Femur (tissue), 1 donor: ENCODE measurements around the gene PWWP2B.

Experiments used
- DNase-seq: peaks from one replicate; pipeline ENCODE4 v3.0.0-alpha.2; 2017

Gene PWWP2B

GRCh38 chr10:132448248-132448731, 51.3 kb downstream of the PWWP2B start:
- DNase-seq = peak; percentile 70

GRCh38 chr10:132449051-132449810, 52.2 kb downstream of the PWWP2B start:
- no peak for DNase-seq

GRCh38 chr10:132449811-132450181, 52.8 kb downstream of the PWWP2B start:
- no peak for DNase-seq

GRCh38 chr10:132450466-132450824, 53.4 kb downstream of the PWWP2B start:
- DNase-seq = no peak

GRCh38 chr10:132450825-132451505, 54.0 kb downstream of the PWWP2B start:
- DNase-seq = no peak

GRCh38 chr10:132451506-132452215, 54.7 kb downstream of the PWWP2B start:
- DNase-seq = no peak

GRCh38 chr10:132452216-132452650, 55.2 kb downstream of the PWWP2B start:
- no peak for DNase-seq

GRCh38 chr10:132452651-132453469, 55.9 kb downstream of the PWWP2B start:
- DNase-seq = peak; percentile 85

- no peak for DNase-seq
Measured at GRCh38 chr10:132453470-132453861, 56.5 kb downstream of the PWWP2B start.

GRCh38 chr10:132454296-132455198, 57.5 kb downstream of the PWWP2B start:
- DNase-seq = no peak

GRCh38 chr10:132455441-132455971, 58.5 kb downstream of the PWWP2B start:
- no peak for DNase-seq

GRCh38 chr10:132455986-132456847, 59.2 kb downstream of the PWWP2B start:
- DNase-seq = no peak

GRCh38 chr10:132456881-132457280, 59.9 kb downstream of the PWWP2B start:
- DNase-seq = no peak

GRCh38 chr10:132457328-132458070, 60.5 kb downstream of the PWWP2B start:
- DNase-seq = no peak

- DNase-seq = no peak
Measured at GRCh38 chr10:132458071-132458585, 61.1 kb downstream of the PWWP2B start.

GRCh38 chr10:132458586-132459300, 61.7 kb downstream of the PWWP2B start:
- no peak for DNase-seq

GRCh38 chr10:132459301-132460003, 62.5 kb downstream of the PWWP2B start:
- peak; percentile 28 for DNase-seq

GRCh38 chr10:132460071-132460470, 63.1 kb downstream of the PWWP2B start:
- DNase-seq = no peak
